ENCODE measurements around the gene SORCS2. TPM values are rescaled to one million over a fixed set of nuclear protein-coding genes. Genes with fewer than 3 reads are reported as not detected.

The SORCS2 gene
- total RNA-seq, 4 donors from 2014 or later = 0.26 to 17.1 (median 2.9) TPM

DNA sequence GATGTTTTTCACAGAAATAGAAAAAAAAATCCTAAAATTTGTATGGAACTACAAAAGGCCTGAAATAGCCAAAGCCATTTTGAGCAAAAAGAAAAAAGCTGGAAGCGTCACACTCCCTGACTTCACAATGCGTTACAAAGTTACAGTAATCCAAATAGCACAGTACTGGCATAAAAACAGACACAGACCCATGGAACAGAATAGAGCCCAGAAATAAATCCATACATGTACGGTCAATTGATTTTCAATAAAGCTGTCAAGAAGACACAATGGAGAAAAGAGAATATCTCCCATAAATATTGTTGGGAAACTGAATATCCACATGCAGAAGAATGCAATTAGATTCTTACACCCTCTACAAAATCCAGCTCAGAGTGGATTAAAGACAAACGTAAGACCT lies 539.1 kb downstream of the SORCS2 start:
- intact Hi-C loops (cut with DNase I; ENCODE audit: low total_unique reads) = no loop called here
- Histone ChIP-seq H3K27me3 (no peaks in the 10 kb centered on the region), H3K27ac (no peak overlapping the region), H3K4me1 (no peaks in the 10 kb centered on the region), H3K36me3 (no peaks in the 10 kb centered on the region), H3K9me3 (no peaks in the 10 kb centered on the region), H3K4me3 (no peak overlapping the region)
- TF ChIP-seq, protein P1, sequence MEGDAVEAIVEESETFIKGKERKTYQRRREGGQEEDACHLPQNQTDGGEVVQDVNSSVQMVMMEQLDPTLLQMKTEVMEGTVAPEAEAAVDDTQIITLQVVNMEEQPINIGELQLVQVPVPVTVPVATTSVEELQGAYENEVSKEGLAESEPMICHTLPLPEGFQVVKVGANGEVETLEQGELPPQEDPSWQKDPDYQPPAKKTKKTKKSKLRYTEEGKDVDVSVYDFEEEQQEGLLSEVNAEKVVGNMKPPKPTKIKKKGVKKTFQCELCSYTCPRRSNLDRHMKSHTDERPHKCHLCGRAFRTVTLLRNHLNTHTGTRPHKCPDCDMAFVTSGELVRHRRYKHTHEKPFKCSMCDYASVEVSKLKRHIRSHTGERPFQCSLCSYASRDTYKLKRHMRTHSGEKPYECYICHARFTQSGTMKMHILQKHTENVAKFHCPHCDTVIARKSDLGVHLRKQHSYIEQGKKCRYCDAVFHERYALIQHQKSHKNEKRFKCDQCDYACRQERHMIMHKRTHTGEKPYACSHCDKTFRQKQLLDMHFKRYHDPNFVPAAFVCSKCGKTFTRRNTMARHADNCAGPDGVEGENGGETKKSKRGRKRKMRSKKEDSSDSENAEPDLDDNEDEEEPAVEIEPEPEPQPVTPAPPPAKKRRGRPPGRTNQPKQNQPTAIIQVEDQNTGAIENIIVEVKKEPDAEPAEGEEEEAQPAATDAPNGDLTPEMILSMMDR (IDR thresholded peaks at IDR 0.05) = no peak
- TF ChIP-seq POLR2A (IDR thresholded peaks at IDR 0.05) = no peak
- DNase-seq = no peak

DNA sequence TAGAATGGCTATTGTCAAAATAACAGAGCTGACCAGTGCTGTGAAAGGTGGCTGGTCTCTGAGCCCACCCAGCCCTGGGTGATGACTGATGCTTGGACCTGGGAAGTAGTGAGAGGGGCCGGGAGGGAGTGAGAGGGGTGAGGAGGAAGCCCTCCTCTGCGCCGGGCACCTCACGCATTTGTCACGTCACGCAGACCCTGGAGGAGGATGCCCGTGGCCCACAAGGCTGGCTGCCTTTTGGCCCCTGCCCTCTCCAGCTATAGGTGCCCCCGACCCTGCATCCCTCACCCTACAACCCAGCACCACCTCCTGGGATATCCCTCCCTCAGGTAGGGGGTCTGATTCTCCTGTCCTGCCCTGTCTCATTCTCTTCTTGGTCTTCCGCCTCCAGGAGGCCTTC lies 539.9 kb downstream of the SORCS2 start:
- Histone ChIP-seq H3K4me3 (no peak overlapping the region), H3K9me3 (no peaks in the 10 kb centered on the region), H3K27ac (no peak overlapping the region), H3K36me3 (no peaks in the 10 kb centered on the region), H3K4me1 (no peaks in the 10 kb centered on the region), H3K27me3 (no peaks in the 10 kb centered on the region)
- TF ChIP-seq, protein P1 (IDR thresholded peaks at IDR 0.05) = no peak
- no peak for TF ChIP-seq POLR2A (IDR thresholded peaks at IDR 0.05)
- intact Hi-C loops (cut with DNase I; ENCODE audit: low total_unique reads) = no loop called here
- no peak for DNase-seq

DNA sequence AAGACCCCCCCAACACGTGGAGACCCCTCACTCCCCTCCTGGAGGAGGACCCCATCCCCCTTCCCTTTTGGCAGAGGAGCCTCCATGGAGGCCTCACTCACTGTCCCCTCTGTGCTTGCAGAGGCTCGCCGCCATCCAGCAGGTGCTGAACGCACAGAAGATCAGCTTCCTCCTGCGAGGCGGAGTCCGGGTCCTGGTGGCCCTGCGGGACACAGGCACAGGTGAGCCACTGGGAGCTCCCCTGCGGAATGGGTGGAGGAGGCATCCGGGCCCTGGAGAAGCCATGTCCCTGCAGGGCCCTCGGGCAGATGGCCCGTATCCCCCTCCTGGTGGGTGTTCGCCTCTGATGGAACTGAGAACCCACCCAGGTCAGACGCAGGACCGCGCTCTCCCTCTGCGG lies 540.9 kb downstream of the SORCS2 start:
- TF ChIP-seq POLR2A (IDR thresholded peaks at IDR 0.05) = no peak
- TF ChIP-seq, protein P1 (IDR thresholded peaks at IDR 0.05) = no peak
- Histone ChIP-seq H3K36me3 (no peaks in the 10 kb centered on the region), H3K27me3 (no peaks in the 10 kb centered on the region), H3K4me1 (no peaks in the 10 kb centered on the region), H3K27ac (no peak overlapping the region), H3K4me3 (no peak overlapping the region), H3K9me3 (no peaks in the 10 kb centered on the region)
- no peak for DNase-seq
- intact Hi-C loops (cut with DNase I; ENCODE audit: low total_unique reads) = no loop called here

DNA sequence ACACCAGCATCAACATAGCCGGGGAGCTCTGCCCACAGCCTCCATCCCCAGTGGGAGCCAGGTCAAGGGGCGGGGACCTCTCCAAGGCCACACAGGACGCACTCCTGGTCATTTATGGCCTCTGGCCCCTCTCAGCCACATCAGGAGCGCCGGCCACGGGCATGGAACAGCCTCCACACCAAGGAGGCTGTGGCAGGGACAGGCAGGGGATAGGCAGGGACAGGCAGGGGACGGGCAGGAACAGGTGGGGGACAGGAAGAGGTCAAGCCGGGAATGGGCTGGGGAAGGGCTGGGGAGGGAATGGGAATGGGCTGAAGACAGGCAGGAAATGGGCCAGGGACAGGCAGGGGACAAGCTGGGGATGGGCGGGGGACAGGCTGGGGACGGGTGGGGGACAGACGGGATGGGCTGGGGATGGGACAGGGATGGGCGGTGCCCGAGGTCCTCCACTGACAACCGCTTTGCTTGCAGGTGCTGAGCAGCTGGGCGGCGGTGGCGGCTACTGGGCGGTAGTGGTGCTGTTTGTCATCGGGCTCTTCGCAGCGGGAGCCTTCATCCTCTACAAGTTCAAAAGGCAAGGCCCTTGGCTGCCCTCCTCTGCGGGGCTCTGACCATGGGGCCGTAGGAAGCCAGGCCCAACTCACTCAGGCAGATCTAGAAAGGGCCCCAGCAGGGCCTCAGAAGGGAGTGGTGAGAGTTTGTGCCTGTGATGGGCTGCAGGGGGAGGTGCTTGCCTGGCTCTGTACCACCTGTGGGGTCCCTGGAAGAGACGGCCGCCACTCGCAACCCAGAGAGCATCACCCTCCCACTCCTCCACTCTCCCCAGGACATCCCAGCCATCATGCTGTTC lies 541.7 kb downstream of the SORCS2 start:
- H3K27me3 ChIP-seq = no peaks in the 10 kb centered on the region
- TF ChIP-seq POLR2A (IDR thresholded peaks at IDR 0.05) = no peak
- TF ChIP-seq, protein P1 (IDR thresholded peaks at IDR 0.05) = no peak
- H3K27ac ChIP-seq = no peak overlapping the region
- no peaks in the 10 kb centered on the region for H3K4me1 ChIP-seq
- no peak overlapping the region for H3K4me3 ChIP-seq
- no peak for DNase-seq
- H3K9me3 ChIP-seq = no peaks in the 10 kb centered on the region
- intact Hi-C loops (cut with DNase I; ENCODE audit: low total_unique reads) = no loop called here
- no peaks in the 10 kb centered on the region for H3K36me3 ChIP-seq

DNA sequence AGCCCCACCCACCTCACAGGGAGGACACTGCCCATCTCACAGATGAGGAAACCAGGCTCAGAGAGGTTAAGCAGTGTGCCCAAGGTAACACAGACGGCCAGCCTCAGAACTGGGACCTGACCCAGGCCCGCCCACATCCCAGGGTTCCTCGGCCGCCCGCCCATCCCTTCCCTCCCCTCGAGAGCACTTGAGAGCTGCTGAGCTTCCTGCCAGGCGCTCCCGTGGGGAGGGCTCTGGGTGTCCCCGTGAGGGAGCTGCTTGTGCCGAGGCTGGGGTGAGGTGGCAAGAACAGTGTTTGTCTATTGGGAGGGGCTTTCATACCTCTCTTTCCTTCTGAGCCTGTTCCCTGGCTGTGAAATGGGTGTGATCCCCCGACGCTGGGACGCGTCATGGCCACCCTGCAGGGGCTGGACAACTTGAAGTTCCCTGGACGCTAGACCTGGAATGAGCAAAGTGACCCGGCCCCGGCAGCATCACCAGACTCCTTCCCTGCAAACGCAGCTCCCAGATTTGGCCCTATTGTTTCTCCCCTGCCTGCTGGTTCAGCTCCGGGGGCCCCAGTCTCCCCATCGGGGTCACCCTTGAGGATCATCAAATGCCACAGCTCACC lies 542.4 kb downstream of the SORCS2 start:
- H3K36me3 ChIP-seq = no peaks in the 10 kb centered on the region
- no peak overlapping the region for H3K4me3 ChIP-seq
- H3K27me3 ChIP-seq = no peaks in the 10 kb centered on the region
- H3K27ac ChIP-seq = no peak overlapping the region
- TF ChIP-seq POLR2A (IDR thresholded peaks at IDR 0.05) = no peak
- TF ChIP-seq, protein P1 (IDR thresholded peaks at IDR 0.05) = no peak
- no peaks in the 10 kb centered on the region for H3K4me1 ChIP-seq
- no peaks in the 10 kb centered on the region for H3K9me3 ChIP-seq
- intact Hi-C loops (cut with DNase I; ENCODE audit: low total_unique reads) = no loop called here
- DNase-seq = no peak

Data from uterus (tissue), 4 donors.